ENCODE data around the gene CDK5RAP2.

GRCh38 chr9:120622790-120623189 is 42.8 kb upstream of the CDK5RAP2 start:
- TF ChIP-seq CTCF (conservative IDR thresholded peaks at IDR 0.05 in 1 of 2, IDR thresholded peaks at IDR 0.05 in 1 of 2; ENCODE audit: low read depth in 1 of 2, low read length in 2 of 2) = no peak
- no peak for TF ChIP-seq EZH2 (IDR thresholded peaks at IDR 0.05; ENCODE audit: low read length, missing control alignments)

Data from fibroblast of lung (primary cell).